Activated CD4-positive, CD25-positive, alpha-beta regulatory T cell treated with anti-CD3 and anti-CD28 coated beads, Interleukin-2, amount 50 U/mL, for 16 hours (primary cell): ENCODE data around the gene DENND4A.
"Not testable (repeated sequence)": the region's sequence is repeated elsewhere in the genome, so short reads cannot be mapped to it uniquely, and the experiment has no call there.

Source experiments
- DNase-seq: peaks from one replicate; pipeline ENCODE4 v3.0.0-alpha.2; 2020; ENCODE audit warnings: low read depth, low spot score

The DENND4A gene

DNA sequence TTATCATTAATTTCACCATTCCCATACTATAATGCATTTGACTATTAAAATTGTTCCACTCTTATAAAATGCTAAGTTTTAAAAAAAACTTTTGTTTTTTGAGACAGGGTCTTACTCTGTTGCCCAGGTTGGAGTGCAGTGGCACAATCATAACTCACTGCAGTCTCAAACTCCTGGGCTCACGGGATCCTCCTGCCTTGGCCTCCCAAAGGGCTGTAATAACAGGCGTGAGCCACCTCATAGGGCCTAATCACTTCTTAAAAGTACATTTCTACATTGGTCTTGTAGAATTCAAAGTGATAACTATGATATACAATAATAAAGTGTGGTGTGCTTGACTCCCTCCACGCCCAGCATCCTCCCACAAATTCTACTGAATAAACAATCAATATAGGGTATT lies 3.0 kb downstream of the DENND4A start:
- no peak for DNase-seq

DNA sequence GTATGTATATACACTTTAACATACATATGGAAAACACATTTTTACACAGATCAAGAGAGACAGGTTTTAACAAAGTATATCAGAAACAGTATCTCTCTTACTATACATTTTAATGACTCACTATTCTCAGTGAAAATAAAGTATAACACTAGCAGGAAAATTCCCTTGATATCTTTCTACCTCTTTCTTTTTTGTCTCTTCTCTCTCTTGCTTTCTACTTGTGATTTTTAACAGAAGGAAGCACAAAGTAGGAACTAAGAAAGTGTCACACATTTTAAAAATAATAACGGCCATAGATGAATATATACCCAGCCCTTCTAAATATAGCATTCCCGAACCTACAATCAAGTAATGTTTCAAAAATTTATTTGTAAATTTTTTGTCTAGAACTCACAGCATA lies 4.8 kb downstream of the DENND4A start:
- DNase-seq = no peak

GRCh38 chr15:65785151-65785550 lies 6.9 kb downstream of the DENND4A start:
- DNase-seq = no peak

- no peak for DNase-seq
These were observed 8.2 kb downstream of the DENND4A start for GRCh38 chr15:65783872-65784271.

- DNase-seq = no peak
These were observed 10.0 kb downstream of the DENND4A start for GRCh38 chr15:65782096-65782495.

- not testable (repeated sequence) for DNase-seq
These were observed 13.4 kb downstream of the DENND4A start for GRCh38 chr15:65778701-65779100.

- DNase-seq = no peak
These were observed 13.8 kb downstream of the DENND4A start for GRCh38 chr15:65778269-65778668.

GRCh38 chr15:65777843-65778242 lies 14.2 kb downstream of the DENND4A start:
- no peak for DNase-seq

- DNase-seq = no peak
These were observed 15.0 kb downstream of the DENND4A start for GRCh38 chr15:65777053-65777452.

GRCh38 chr15:65773386-65774111 lies 18.5 kb downstream of the DENND4A start:
- DNase-seq = no peak

DNA sequence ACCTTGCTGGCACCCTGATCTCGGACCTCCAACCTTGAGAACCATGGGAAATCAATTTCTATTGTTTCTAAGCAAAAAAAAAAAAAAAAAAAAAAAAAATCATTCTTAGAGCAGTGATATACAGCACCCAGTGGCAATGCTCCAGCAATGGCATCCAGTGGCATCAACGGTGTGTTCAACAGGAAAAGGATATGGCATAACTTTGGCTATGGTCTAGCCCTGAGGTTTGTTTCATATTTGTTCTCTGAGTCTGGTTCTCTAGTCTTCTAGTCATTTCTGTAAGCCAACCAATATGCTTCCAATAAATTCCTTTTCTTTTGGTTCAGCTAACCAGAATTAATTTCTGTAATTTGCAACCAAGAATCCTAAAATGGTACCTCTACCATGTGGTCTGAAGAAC lies 19.2 kb downstream of the DENND4A start:
- DNase-seq = no peak

- no peak for DNase-seq
These were observed 20.2 kb downstream of the DENND4A start for GRCh38 chr15:65771870-65772269.

- DNase-seq = no peak
These were observed 22.6 kb downstream of the DENND4A start for GRCh38 chr15:65769482-65769881.

GRCh38 chr15:65767895-65768294 lies 24.2 kb downstream of the DENND4A start:
- no peak for DNase-seq

DNA sequence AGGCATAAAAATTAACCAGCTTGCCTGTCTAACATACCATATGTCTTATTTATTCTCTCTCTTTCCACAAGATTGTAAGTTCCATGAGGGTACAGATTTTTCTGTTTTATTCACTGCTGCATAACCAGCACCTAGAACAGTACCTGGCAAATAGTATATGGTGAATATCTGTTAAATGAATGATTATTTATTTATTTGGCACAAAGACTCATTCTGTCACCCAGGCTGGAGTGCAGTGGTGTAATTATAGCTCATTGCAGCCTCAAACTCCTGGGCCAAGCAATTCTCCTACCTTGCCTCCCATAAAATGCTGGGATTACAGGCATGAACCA lies 24.9 kb downstream of the DENND4A start:
- DNase-seq = no peak

- DNase-seq = no peak
These were observed 25.4 kb downstream of the DENND4A start for GRCh38 chr15:65766422-65767263.

GRCh38 chr15:65765106-65765505 lies 27.0 kb downstream of the DENND4A start:
- DNase-seq = no peak

- DNase-seq = no peak
These were observed 28.9 kb downstream of the DENND4A start for GRCh38 chr15:65762914-65763787.

- no peak for DNase-seq
These were observed 29.7 kb downstream of the DENND4A start for GRCh38 chr15:65762399-65762798.

DNA sequence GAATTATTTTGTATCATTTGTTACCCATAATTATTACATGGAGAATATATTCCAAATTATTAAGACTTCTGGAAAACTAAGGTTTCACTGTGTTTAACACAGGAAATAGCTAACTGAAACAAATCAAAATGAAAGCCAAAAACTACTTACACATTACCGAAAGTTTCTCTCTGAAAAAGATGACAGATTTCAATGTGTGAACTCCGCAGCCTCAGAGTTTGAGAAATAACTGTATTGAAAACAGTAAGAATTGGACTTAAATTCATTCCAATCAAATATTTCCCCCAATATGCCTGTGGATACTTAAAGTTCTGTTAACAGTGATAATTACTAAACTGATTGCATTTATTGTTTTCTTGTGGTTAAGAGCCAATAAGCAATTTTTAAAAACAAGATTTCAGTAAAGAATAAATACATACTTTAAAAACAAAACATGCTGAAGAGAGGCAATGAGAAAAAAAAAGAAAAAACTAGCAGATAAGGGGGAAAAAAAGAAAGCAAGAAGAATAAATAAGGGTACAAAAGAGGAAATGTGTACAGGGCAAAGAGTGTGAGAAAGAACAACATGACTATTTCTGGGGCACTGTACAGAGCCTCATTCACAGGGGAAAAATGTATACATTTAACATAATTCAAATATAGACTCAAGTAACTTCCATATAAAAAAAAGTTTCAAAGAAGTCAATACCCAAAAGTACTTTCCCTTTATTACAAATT lies 30.7 kb downstream of the DENND4A start:
- no peak for DNase-seq

GRCh38 chr15:65759441-65759840 lies 32.7 kb downstream of the DENND4A start:
- DNase-seq = no peak

DNA sequence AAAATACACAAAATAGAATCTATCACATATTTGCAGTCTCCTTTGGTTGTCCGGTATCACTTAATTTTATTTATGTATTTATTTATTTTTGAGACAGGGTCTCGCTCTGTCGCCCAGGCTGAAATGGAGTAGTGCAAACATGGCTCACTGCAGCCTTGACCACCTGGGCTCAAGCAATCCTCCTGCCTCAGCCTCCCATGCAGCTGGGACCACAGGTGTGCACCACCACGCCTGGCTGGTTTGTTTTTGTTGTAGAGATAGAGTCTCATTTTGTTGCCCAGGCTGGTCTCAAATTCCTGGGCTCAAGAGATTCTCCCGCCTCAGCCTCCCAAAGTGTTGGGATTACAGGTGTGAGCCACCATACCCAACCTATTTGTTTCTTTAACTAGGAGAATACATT lies 33.9 kb downstream of the DENND4A start:
- no peak for DNase-seq
